ENCODE measurements around the gene IVNS1ABP. TPM values are rescaled to one million over a fixed set of nuclear protein-coding genes. Genes with fewer than 3 reads are reported as not detected.

The IVNS1ABP gene
- total and polyA plus RNA-seq, 4 donors = 39.3 to 218 (median 114) TPM

GRCh38 chr1:185312361-185313138, 4.5 kb downstream of the IVNS1ABP start:
- no peaks in the 10 kb centered on the region for H3K9me3 ChIP-seq (ENCODE audit: control insufficient read depth in 4 of 4, insufficient read depth in 3 of 4, low read length in 3 of 4)
- no peak overlapping the region for H3K9ac ChIP-seq (ENCODE audit: insufficient read depth in 1 of 2, low read length in 2 of 2)
- H3K27ac ChIP-seq (ENCODE audit: low read depth in 1 of 2, low read length in 1 of 2) = no peak overlapping the region
- no peak overlapping the region for H3K4me3 ChIP-seq
- DNase-seq (no peak), ATAC-seq (ENCODE audit: insufficient read depth, low FRiP score) (no peak)
- 80 to 83% methylated on average over 4 of the region's 4 CpGs for WGBS, 2 donors
- no peaks in the 10 kb centered on the region for H3K27me3 ChIP-seq (ENCODE audit: control insufficient read depth in 3 of 3, insufficient read depth in 3 of 3, low read length in 2 of 3)
- H3K4me1 ChIP-seq (ENCODE audit: control insufficient read depth in 5 of 5, insufficient read depth in 5 of 5, low read length in 5 of 5) = peaks cover 0 to 29% (median 11%) of the 10 kb centered on the region in 5 donors
- peaks cover 2 to 18% (median 10%) of the 10 kb centered on the region in 4 donors for H3K36me3 ChIP-seq (ENCODE audit: control insufficient read depth in 4 of 4, insufficient read depth in 4 of 4, low read length in 4 of 4)
- no peak for TF ChIP-seq CTCF (IDR thresholded peaks at IDR 0.05; ENCODE audit: control extremely low read depth, extremely low read depth)

- no peaks in the 10 kb centered on the region for H3K9me3 ChIP-seq (ENCODE audit: control insufficient read depth in 4 of 4, insufficient read depth in 3 of 4, low read length in 3 of 4)
- H3K36me3 ChIP-seq (ENCODE audit: control insufficient read depth in 4 of 4, insufficient read depth in 4 of 4, low read length in 4 of 4) = peaks cover 4 to 22% (median 13%) of the 10 kb centered on the region in 4 donors
- no peaks in the 10 kb centered on the region for H3K27me3 ChIP-seq (ENCODE audit: control insufficient read depth in 3 of 3, insufficient read depth in 3 of 3, low read length in 2 of 3)
- peaks cover 0 to 29% (median 11%) of the 10 kb centered on the region in 5 donors for H3K4me1 ChIP-seq (ENCODE audit: control insufficient read depth in 5 of 5, insufficient read depth in 5 of 5, low read length in 5 of 5)
- TF ChIP-seq CTCF (IDR thresholded peaks at IDR 0.05; ENCODE audit: control extremely low read depth, extremely low read depth) = no peak
- H3K27ac ChIP-seq (ENCODE audit: low read depth in 1 of 2, low read length in 1 of 2) = no peak overlapping the region
- no peak overlapping the region for H3K4me3 ChIP-seq
- no peak overlapping the region for H3K9ac ChIP-seq (ENCODE audit: insufficient read depth in 1 of 2, low read length in 2 of 2)
- no peak for ATAC-seq (ENCODE audit: insufficient read depth, low FRiP score)
- DNase-seq = no peak
Observed at GRCh38 chr1:185311589-185312225, 5.3 kb downstream of the IVNS1ABP start.

GRCh38 chr1:185309566-185309965, 7.5 kb downstream of the IVNS1ABP start:
- H3K9ac ChIP-seq (ENCODE audit: insufficient read depth in 1 of 2, low read length in 2 of 2) = no peak overlapping the region
- no peak overlapping the region for H3K4me3 ChIP-seq
- ATAC-seq (ENCODE audit: insufficient read depth, low FRiP score) (no peak), DNase-seq (peak in 1 of 3 donors; percentile 25)
- no peaks in the 10 kb centered on the region for H3K9me3 ChIP-seq (ENCODE audit: control insufficient read depth in 4 of 4, insufficient read depth in 3 of 4, low read length in 3 of 4)
- 10 to 12% methylated on average over 2 of the region's 2 CpGs for WGBS, 2 donors
- H3K36me3 ChIP-seq (ENCODE audit: control insufficient read depth in 4 of 4, insufficient read depth in 4 of 4, low read length in 4 of 4) = peaks cover 9 to 40% (median 24%) of the 10 kb centered on the region in 4 donors
- H3K4me1 ChIP-seq (ENCODE audit: control insufficient read depth in 5 of 5, insufficient read depth in 5 of 5, low read length in 5 of 5) = peaks cover 0 to 16% (median 10%) of the 10 kb centered on the region in 5 donors
- H3K27me3 ChIP-seq (ENCODE audit: control insufficient read depth in 3 of 3, insufficient read depth in 3 of 3, low read length in 2 of 3) = no peaks in the 10 kb centered on the region
- TF ChIP-seq CTCF (IDR thresholded peaks at IDR 0.05; ENCODE audit: control extremely low read depth, extremely low read depth) = no peak
- no peak overlapping the region for H3K27ac ChIP-seq (ENCODE audit: low read depth in 1 of 2, low read length in 1 of 2)

Data from lung (tissue), 12 donors.